Stimulated activated CD8-positive, alpha-beta memory T cell treated with anti-CD3 and anti-CD28 coated beads, Interleukin-4, amount 100 ng/mL, for 4 hours (primary cell): ENCODE data around the gene CST7.
"Not testable (repeated sequence)": the region's sequence is repeated elsewhere in the genome, so short reads cannot be mapped to it uniquely, and the experiment has no call there.

ENCODE experiments used
- DNase-seq, 2 donors: peaks; one replicate each; pipeline ENCODE4 v3.0.0-alpha.2; 2020; ENCODE audit warnings: low read depth in 2 of 2, low spot score in 1 of 2

The CST7 gene

DNA sequence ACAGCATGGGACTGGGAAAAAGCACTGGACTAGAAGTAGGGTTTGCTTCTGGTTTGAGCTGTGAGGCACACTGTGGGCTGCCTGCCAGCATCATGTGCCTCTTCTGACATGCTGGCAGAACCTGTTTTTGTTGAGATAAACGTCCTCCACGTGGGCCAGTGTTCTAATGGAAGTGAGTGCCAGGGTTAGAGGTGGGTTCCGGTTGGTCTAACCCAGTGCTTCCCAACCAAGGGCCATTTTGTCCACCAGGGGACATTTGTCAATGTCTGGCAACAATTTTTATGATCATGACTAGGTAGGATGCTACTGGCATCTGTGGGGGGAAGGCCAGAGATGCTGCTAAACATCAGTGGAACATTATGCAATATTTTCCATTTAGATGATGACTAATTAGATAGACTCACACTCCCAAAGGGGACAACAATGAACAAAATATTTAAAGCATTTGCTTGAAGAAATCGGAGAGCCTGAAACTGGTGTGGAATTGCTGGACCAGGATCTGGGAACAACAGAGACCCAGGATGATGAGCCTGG is 51.3 kb downstream of the CST7 start:
- DNase-seq, result no peak

DNA sequence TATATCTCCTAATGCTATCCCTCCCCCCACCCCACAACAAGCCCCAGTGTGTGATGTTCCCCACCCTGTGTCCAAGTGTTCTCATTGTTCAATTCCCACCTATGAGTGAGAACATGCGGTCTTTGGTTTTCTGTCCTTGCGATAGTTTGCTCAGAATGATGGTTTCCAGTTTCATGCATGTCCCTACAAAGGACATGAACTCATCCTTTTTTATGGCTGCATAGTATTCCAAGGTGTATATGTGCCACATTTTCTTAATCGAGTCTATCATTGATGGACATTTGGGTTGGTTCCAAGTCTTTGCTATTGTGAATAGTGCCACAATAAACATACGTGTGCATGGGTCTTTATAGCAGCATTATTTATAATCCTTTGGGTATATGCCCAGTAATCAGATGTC is 52.3 kb downstream of the CST7 start:
- DNase-seq, result not testable (repeated sequence)

DNA sequence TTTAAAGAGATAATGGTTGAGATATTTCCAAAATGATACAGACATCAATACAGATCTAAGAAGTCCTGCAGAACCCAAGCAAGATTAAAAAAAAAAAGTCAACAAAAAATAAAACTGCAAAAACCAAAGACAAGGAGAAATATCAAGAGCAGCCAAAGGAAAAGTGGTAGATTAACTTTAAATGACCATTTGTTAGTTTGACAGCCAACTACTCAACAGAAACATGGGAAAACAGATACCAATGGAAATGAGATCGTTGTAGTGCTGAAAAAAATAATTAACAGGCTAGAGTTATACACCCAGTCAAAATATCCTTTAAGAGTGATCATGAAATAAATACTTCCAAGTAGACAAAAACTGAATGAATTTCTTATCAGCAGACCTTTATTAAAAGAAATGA is 53.9 kb downstream of the CST7 start:
- DNase-seq, result no peak

DNA sequence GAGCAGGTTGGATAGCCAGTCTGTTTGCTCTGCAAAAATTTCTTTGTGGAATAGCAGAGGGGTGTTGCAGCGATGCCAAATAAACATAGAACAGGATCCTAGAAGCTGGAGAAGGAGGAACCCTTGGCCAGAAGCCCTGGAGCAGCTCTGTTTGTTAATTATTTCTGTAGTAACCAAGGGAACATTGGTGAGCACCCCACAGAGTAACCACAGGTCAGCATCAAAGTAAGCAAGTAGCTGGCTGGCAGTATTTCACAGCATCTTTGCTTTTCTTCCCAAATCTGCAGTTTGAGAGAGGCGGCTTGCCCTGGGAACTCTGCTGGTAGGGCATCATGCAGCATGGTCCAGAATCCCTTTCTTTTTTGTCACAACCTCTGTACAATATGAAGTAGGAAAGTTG is 56.2 kb downstream of the CST7 start:
- no peak for DNase-seq

DNA sequence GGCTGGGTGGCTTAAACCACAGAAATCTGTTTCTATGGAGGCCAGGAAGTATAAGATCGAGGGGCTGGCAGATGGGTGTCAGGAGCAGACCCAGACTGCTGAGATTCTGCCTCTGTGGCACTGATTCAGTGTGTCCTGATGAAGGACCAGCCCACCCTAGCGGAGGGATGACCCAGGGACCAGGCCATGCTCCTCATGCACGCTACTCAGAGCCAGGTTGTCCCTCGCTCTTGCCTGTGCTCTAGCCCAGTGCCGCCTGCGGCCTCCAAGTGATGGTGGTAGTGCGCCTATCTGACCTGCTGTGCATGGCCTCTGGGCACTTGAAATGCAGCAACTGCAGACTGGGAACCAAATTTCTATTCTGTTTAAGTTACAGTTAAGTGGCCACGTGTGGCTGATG is 56.6 kb downstream of the CST7 start:
- DNase-seq, result no peak

DNA sequence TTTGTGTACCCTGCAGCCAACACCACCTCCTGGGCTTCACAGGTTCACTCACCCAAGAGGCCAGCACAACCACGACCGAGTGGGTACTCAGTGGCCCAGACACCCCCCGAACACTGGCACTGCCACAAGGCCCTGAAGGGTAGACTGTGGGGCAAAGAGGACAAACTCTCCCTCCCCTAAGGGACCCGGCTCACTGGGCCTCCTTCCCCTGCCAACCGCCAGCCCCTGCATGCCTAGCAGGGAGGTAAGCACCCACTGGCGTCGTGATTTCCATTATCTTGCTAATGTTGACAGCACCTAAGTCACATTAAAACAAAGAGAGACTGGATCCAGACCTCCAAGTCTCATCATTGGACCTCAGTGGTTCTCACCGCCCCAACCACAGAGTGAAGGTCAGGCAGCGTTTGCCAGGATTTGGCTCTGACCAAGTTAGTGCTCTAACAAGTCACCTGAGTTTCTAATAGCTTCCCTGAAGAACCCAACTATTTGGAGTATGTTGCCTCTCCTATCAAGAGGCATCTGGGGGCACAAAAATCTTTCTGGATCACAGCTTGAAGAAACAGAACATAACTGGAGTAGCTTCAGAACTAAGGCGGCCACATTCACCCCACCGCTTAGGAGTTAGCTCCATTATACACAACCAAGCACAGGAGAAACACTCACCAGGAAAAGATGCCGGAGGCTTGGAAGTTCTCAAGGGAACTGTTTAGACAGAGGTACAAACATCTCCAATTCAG is 57.5 kb downstream of the CST7 start:
- no peak for DNase-seq

DNA sequence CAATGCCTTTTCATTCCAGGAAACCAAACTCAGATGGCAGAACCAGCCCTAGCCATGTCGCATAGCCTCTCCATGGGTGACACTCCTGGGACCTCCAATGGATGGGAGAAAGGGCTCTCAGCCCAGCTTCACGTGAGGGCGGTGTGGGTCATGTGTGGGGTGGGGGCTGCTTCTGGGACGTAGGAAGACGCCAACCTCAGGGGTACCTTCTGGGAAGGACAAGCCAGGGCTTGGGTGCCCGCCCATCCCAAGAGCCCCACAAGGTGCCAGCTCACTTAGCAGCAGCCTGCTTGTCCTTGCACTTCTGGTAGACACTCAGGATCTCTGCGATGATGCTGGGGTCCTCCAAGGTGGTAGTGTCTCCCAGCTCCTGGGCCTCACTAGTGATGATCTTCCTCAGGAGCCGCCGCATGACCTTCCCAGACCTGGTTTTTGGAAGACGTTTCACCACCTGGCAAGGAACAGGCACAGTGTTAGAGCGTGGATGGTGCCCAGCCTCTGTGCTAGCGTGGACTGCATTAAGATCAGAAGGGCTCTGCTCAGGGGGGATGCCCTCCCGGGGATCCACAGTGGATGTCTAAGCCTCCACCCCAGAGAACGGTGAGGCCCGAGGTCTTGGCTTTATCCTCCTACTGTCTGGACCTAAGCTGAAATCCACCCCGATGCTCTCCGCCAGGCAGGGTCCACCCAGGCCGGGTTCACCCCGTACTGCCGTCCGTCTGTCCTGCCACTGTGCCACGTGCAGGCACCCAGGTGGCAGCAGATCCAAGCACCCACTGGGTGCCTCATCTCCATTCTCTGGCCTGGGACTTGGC is 58.6 kb downstream of the CST7 start:
- DNase-seq, result no peak

DNA sequence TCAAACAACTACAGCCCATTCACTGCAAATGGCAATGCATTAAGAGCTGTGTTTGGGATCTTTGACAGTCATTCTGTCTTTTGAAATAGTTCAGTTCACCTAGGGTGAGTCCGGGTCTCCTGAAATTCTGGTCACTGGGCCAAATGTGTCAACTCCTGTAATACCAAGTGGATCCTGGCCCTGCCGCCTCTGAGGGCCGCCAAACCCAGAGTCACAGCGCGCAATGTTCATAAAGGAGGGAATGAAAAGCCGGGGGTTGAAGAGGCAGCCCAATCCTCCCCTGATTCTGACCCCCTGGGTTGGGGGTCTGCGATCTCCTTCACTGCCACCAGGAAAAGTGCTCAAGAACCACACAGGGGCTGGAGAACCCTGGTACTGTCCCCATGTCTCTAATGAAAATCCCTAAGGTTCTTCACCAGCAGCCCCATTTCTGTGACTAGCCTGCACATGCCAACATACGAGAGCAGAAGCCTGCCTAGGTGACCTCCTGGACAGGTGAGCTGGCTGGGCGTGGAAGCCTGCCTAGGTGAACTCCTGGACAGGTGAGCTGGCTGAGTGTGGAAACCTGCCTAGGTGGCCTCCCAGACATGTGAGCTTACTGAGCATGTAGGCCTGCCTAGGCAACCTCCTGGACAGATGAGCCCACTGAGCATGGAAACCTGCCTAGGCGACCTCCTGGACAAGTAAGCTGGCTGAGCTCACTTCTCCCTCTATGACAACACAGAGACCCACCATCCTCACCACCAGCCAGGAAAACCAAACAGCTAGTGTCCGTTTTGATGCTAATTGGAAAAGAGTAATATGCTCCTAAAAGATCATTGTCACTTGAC is 59.5 kb downstream of the CST7 start:
- DNase-seq, result no peak
